ENCODE measurements around the gene UBLCP1.
"Not testable (repeated sequence)": the region's sequence is repeated elsewhere in the genome, so short reads cannot be mapped to it uniquely, and the experiment has no call there.

UBLCP1 gene

DNA sequence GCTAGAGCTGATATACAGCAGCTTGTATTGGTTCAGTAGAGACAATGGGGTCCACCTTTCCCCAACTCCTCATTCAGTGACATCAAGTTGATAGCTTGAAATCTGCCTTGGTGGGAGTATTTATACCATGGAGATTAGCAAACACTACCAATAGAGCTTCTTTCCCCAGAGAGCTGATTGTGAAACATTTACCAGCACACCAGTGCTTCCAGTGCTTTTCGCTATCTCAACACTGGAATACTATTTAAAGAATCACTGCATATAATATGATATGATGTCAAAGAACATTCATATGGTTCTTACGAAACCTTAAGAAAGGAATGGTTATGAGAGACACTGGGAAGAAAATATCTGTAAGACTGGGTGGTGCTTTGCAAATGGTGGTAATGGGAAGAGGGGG, 31.9 kb upstream of the UBLCP1 start:
- Histone ChIP-seq H3K4me3 (IDR thresholded peaks at IDR 0.05; ENCODE audit: insufficient read depth, low read depth, low read length) (no peak overlapping the region), H3K4me1 (ENCODE audit: low read depth, poor library complexity, severe bottlenecking) (no peaks in the 10 kb centered on the region), H3K27me3 (ENCODE audit: insufficient read depth, low read depth) (no peaks in the 10 kb centered on the region), H3K36me3 (ENCODE audit: insufficient read depth) (no peaks in the 10 kb centered on the region), H4K20me1 (ENCODE audit: insufficient read depth) (no peaks in the 10 kb centered on the region), H2AFZ (ENCODE audit: low read depth) (no peak overlapping the region), H3K79me2 (ENCODE audit: insufficient read depth, low read depth) (no peaks in the 10 kb centered on the region), H3K27ac (no peak overlapping the region), H3K9ac (no peak overlapping the region), H3K4me2 (no peak overlapping the region)
- TF ChIP-seq, protein P1, sequence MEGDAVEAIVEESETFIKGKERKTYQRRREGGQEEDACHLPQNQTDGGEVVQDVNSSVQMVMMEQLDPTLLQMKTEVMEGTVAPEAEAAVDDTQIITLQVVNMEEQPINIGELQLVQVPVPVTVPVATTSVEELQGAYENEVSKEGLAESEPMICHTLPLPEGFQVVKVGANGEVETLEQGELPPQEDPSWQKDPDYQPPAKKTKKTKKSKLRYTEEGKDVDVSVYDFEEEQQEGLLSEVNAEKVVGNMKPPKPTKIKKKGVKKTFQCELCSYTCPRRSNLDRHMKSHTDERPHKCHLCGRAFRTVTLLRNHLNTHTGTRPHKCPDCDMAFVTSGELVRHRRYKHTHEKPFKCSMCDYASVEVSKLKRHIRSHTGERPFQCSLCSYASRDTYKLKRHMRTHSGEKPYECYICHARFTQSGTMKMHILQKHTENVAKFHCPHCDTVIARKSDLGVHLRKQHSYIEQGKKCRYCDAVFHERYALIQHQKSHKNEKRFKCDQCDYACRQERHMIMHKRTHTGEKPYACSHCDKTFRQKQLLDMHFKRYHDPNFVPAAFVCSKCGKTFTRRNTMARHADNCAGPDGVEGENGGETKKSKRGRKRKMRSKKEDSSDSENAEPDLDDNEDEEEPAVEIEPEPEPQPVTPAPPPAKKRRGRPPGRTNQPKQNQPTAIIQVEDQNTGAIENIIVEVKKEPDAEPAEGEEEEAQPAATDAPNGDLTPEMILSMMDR (conservative IDR thresholded peaks at IDR 0.05; ENCODE audit: low read depth, low read length), result no peak

- H3K79me2 ChIP-seq (ENCODE audit: insufficient read depth, low read depth); H3K4me1 ChIP-seq (ENCODE audit: low read depth, poor library complexity, severe bottlenecking); H4K20me1 ChIP-seq (ENCODE audit: insufficient read depth); H3K4me3 ChIP-seq (IDR thresholded peaks at IDR 0.05; ENCODE audit: insufficient read depth, low read depth, low read length); H2AFZ ChIP-seq (ENCODE audit: low read depth); H3K4me2 ChIP-seq; H3K9ac ChIP-seq; H3K27ac ChIP-seq; H3K27me3 ChIP-seq (ENCODE audit: insufficient read depth, low read depth); H3K36me3 ChIP-seq (ENCODE audit: insufficient read depth): not testable (repeated sequence)
Observed at GRCh38 chr5:159235871-159236520, 27.1 kb upstream of the UBLCP1 start.

DNA sequence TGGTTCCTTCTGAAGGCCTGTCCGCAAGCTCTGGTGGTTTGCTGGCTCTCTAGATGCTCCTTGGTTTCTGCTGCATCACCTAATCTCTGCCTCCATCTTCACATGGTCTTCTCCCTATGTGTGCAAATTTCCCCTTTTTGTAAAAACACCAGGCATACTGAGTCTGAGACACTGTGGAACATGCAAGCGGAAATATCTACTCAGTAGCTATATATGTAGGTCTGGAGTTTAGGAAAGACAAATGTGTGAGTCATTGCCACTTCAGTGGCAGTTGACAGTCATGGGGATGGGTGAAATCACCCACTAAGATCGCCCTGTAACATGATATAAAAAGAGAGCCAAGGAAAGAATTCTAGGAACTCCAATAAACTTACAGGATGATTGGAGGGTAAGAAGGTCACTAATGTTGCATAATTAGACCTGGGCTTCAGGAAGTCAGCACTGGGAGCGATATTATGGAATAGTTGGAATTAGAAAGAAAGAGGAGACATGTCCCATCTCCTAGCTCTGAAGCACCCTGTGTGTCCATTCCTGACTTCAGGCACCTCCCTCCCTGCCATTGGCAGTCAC, 22.7 kb upstream of the UBLCP1 start:
- Histone ChIP-seq H4K20me1 (ENCODE audit: insufficient read depth) (no peaks in the 10 kb centered on the region), H3K4me2 (no peak overlapping the region), H3K4me1 (ENCODE audit: low read depth, poor library complexity, severe bottlenecking) (no peaks in the 10 kb centered on the region), H2AFZ (ENCODE audit: low read depth) (no peak overlapping the region), H3K27me3 (ENCODE audit: insufficient read depth, low read depth) (no peaks in the 10 kb centered on the region), H3K79me2 (ENCODE audit: insufficient read depth, low read depth) (no peaks in the 10 kb centered on the region), H3K27ac (no peak overlapping the region), H3K4me3 (IDR thresholded peaks at IDR 0.05; ENCODE audit: insufficient read depth, low read depth, low read length) (no peak overlapping the region), H3K36me3 (ENCODE audit: insufficient read depth) (no peaks in the 10 kb centered on the region), H3K9ac (no peak overlapping the region)
- TF ChIP-seq, protein P1 (conservative IDR thresholded peaks at IDR 0.05; ENCODE audit: low read depth, low read length), result no peak

DNA sequence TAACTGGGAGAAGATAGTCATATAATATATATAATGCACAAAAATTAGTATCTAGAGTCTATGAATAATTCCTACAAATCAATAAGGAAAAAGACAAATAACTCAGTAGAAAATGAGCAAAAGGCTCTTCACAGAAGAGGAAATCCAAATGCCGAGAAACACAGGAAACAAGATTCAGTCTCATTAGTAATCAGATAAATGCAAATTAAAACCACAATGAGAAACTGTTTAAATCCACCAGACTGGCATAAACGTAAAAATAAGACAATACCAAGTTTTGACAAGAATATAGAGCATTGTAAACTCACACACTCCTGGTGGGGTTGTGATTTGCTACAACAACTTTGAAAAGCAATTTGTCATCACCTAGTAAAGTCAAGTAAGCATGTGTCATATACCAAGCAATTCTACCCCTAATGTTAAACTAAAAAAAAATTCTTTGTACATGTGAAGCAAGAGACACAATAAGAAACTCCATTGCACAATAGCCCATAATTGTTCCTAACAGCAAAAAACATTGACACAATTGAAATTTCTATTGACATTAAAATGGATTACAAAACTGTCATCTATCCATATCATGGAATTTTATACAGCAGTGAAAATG, 21.0 kb upstream of the UBLCP1 start:
- no peaks in the 10 kb centered on the region for H4K20me1 ChIP-seq (ENCODE audit: insufficient read depth)
- H3K27me3 ChIP-seq (ENCODE audit: insufficient read depth, low read depth), result no peaks in the 10 kb centered on the region
- no peaks in the 10 kb centered on the region for H3K79me2 ChIP-seq (ENCODE audit: insufficient read depth, low read depth)
- no peaks in the 10 kb centered on the region for H3K4me1 ChIP-seq (ENCODE audit: low read depth, poor library complexity, severe bottlenecking)
- H3K4me2 ChIP-seq, result no peak overlapping the region
- H3K36me3 ChIP-seq (ENCODE audit: insufficient read depth), result no peaks in the 10 kb centered on the region
- TF ChIP-seq, protein P1 (conservative IDR thresholded peaks at IDR 0.05; ENCODE audit: low read depth, low read length), result no peak
- H2AFZ ChIP-seq (ENCODE audit: low read depth), result no peak overlapping the region
- no peak overlapping the region for H3K9ac ChIP-seq
- H3K4me3 ChIP-seq (IDR thresholded peaks at IDR 0.05; ENCODE audit: insufficient read depth, low read depth, low read length), result no peak overlapping the region
- no peak overlapping the region for H3K27ac ChIP-seq

DNA sequence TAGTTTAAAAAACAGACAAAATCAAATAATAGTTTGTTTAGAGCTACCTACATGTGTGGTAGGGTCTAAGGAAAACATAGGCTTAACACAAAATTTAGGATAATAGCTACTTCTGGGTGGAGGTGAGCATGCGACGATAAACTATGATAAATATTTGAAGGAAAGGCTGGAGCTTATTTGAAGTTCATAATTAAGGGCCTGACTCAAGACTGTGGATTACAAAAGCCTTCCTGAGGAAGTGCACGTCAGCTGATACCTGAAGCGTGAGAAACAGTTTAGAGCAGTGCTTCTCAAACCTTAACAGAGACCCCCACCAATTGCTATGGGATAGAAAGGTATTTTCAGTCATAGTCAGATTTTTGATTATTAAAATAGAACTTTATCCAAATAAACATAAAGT, 20.4 kb upstream of the UBLCP1 start:
- no peaks in the 10 kb centered on the region for H3K79me2 ChIP-seq (ENCODE audit: insufficient read depth, low read depth)
- no peaks in the 10 kb centered on the region for H4K20me1 ChIP-seq (ENCODE audit: insufficient read depth)
- H3K27me3 ChIP-seq (ENCODE audit: insufficient read depth, low read depth), result no peaks in the 10 kb centered on the region
- H3K4me2 ChIP-seq, result no peak overlapping the region
- H3K27ac ChIP-seq, result no peak overlapping the region
- H3K4me3 ChIP-seq (IDR thresholded peaks at IDR 0.05; ENCODE audit: insufficient read depth, low read depth, low read length), result no peak overlapping the region
- no peaks in the 10 kb centered on the region for H3K4me1 ChIP-seq (ENCODE audit: low read depth, poor library complexity, severe bottlenecking)
- no peaks in the 10 kb centered on the region for H3K36me3 ChIP-seq (ENCODE audit: insufficient read depth)
- TF ChIP-seq, protein P1 (conservative IDR thresholded peaks at IDR 0.05; ENCODE audit: low read depth, low read length), result no peak
- H2AFZ ChIP-seq (ENCODE audit: low read depth), result no peak overlapping the region
- H3K9ac ChIP-seq, result no peak overlapping the region

All from KMS-11 (cell line).